ENCODE measurements around the gene CACNG4.

Gene CACNG4

GRCh38 chr17:66923886-66924285 is 40.6 kb upstream of the CACNG4 start:
- ATAC-seq = no peak
- TF ChIP-seq CSRNP3 (CRISPR knock-in tag; IDR thresholded peaks at IDR 0.05) = no peak
- TF ChIP-seq GLIS3 (CRISPR knock-in tag; IDR thresholded peaks at IDR 0.05) = no peak
- TF ChIP-seq ZNF565 (CRISPR knock-in tag; conservative IDR thresholded peaks at IDR 0.05; ENCODE audit: low read depth) = no peak
- no peak for TF ChIP-seq POU6F1 (CRISPR knock-in tag; IDR thresholded peaks at IDR 0.05; ENCODE audit: borderline replicate concordance, low read depth)
- no peak for TF ChIP-seq ARNTL (CRISPR knock-in tag; IDR thresholded peaks at IDR 0.05; ENCODE audit: borderline replicate concordance, low read depth)
- no peak for TF ChIP-seq RARB (CRISPR knock-in tag; IDR thresholded peaks at IDR 0.05)
- TF ChIP-seq ISL1 (CRISPR knock-in tag; IDR thresholded peaks at IDR 0.05) = no peak
- no peak for TF ChIP-seq OSR1 (CRISPR knock-in tag; IDR thresholded peaks at IDR 0.05)
- TF ChIP-seq TCF4 (CRISPR knock-in tag; IDR thresholded peaks at IDR 0.05; ENCODE audit: borderline replicate concordance) = no peak
- TF ChIP-seq ZNF70 (CRISPR knock-in tag; IDR thresholded peaks at IDR 0.05) = no peak
- TF ChIP-seq TSHZ2 (CRISPR knock-in tag; IDR thresholded peaks at IDR 0.05) = no peak
- TF ChIP-seq PATZ1 (CRISPR knock-in tag; IDR thresholded peaks at IDR 0.05; ENCODE audit: borderline replicate concordance) = no peak
- TF ChIP-seq CREB5 (CRISPR knock-in tag; IDR thresholded peaks at IDR 0.05; ENCODE audit: low read depth) = no peak
- TF ChIP-seq SNAI2 (CRISPR knock-in tag; IDR thresholded peaks at IDR 0.05) = no peak
- TF ChIP-seq ZC3H10 (CRISPR knock-in tag; IDR thresholded peaks at IDR 0.05) = no peak
- TF ChIP-seq ZNF8 (CRISPR knock-in tag; IDR thresholded peaks at IDR 0.05) = no peak
- TF ChIP-seq ZFP3 (CRISPR knock-in tag; IDR thresholded peaks at IDR 0.05) = no peak
- no peak for TF ChIP-seq CSDC2 (CRISPR knock-in tag; IDR thresholded peaks at IDR 0.05)
- no peak for TF ChIP-seq TOX (CRISPR knock-in tag; IDR thresholded peaks at IDR 0.05; ENCODE audit: borderline replicate concordance)
- no peak for TF ChIP-seq PPARA (CRISPR knock-in tag; IDR thresholded peaks at IDR 0.05; ENCODE audit: borderline replicate concordance)

- TF ChIP-seq BACH2 (CRISPR knock-in tag; IDR thresholded peaks at IDR 0.05; ENCODE audit: borderline replicate concordance) (no peak), TCF4 (CRISPR knock-in tag; IDR thresholded peaks at IDR 0.05; ENCODE audit: borderline replicate concordance) (no peak)
- no peak for ATAC-seq
These were observed 38.6 kb upstream of the CACNG4 start for GRCh38 chr17:66925811-66926500.

GRCh38 chr17:66928949-66929348 is 35.6 kb upstream of the CACNG4 start:
- no peak for ATAC-seq
- no peak for TF ChIP-seq CREB5 (CRISPR knock-in tag; IDR thresholded peaks at IDR 0.05; ENCODE audit: low read depth)
- TF ChIP-seq CSRNP3 (CRISPR knock-in tag; IDR thresholded peaks at IDR 0.05) = no peak
- no peak for TF ChIP-seq ZNF565 (CRISPR knock-in tag; conservative IDR thresholded peaks at IDR 0.05; ENCODE audit: low read depth)
- no peak for TF ChIP-seq CSDC2 (CRISPR knock-in tag; IDR thresholded peaks at IDR 0.05)
- TF ChIP-seq BACH2 (CRISPR knock-in tag; IDR thresholded peaks at IDR 0.05; ENCODE audit: borderline replicate concordance) = no peak
- no peak for TF ChIP-seq PPARA (CRISPR knock-in tag; IDR thresholded peaks at IDR 0.05; ENCODE audit: borderline replicate concordance)
- no peak for TF ChIP-seq RARB (CRISPR knock-in tag; IDR thresholded peaks at IDR 0.05)
- no peak for TF ChIP-seq TOX (CRISPR knock-in tag; IDR thresholded peaks at IDR 0.05; ENCODE audit: borderline replicate concordance)
- no peak for TF ChIP-seq ARNTL (CRISPR knock-in tag; IDR thresholded peaks at IDR 0.05; ENCODE audit: borderline replicate concordance, low read depth)
- no peak for TF ChIP-seq OSR1 (CRISPR knock-in tag; IDR thresholded peaks at IDR 0.05)
- no peak for TF ChIP-seq ISL1 (CRISPR knock-in tag; IDR thresholded peaks at IDR 0.05)
- TF ChIP-seq ZNF8 (CRISPR knock-in tag; IDR thresholded peaks at IDR 0.05) = no peak
- no peak for TF ChIP-seq GLIS3 (CRISPR knock-in tag; IDR thresholded peaks at IDR 0.05)
- TF ChIP-seq ZFP30 (CRISPR knock-in tag; IDR thresholded peaks at IDR 0.05) = no peak
- TF ChIP-seq ZC3H10 (CRISPR knock-in tag; IDR thresholded peaks at IDR 0.05) = no peak
- no peak for TF ChIP-seq TCF4 (CRISPR knock-in tag; IDR thresholded peaks at IDR 0.05; ENCODE audit: borderline replicate concordance)
- TF ChIP-seq ZNF70 (CRISPR knock-in tag; IDR thresholded peaks at IDR 0.05) = no peak
- TF ChIP-seq ESRRG (CRISPR knock-in tag; IDR thresholded peaks at IDR 0.05) = no peak
- TF ChIP-seq SNAI2 (CRISPR knock-in tag; IDR thresholded peaks at IDR 0.05) = no peak

Data from SK-N-SH treated with all-trans-retinoic acid at 6 μM for 48 hours (cell line).